HCT116 (cell line): ENCODE results near the gene NAA35. TPM values are rescaled to one million over a fixed set of nuclear protein-coding genes. Genes with fewer than 3 reads are reported as not detected.

ENCODE experiments used
- ATAC-seq: fragments of 200-7000 bp; cut with Tn5 transposase; 2 replicates; pipeline ENCODE4 v1.9.1; 2020; ENCODE audit warnings: mild to moderate bottlenecking, moderate library complexity
- BruUV-seq: library from RNA; stranded (reverse); fragments of 400-500 nt; replicated peaks from 2 replicates; lab custom pipeline; 2021; lab: Mats Ljungman, UMichigan
- CTCF ChIA-PET: fragments of 300-600 bp; sonication (Branson Sonifier 250); formaldehyde crosslinking; loops from one replicate; lab custom pipeline; 2021; ENCODE audit warnings: antibody characterized with exemption; lab: Charles Lee
- POLR2A ChIA-PET: fragments of 300-600, 350-600 bp; sonication (Branson Sonifier 250); formaldehyde crosslinking; loops from one replicate; lab custom pipeline; 2021; ENCODE audit warnings: antibody characterized with exemption; lab: Charles Lee
- RAD21 ChIA-PET, 2 experiments: fragments of 300-600 bp; sonication (Branson Sonifier 250); formaldehyde crosslinking; loops; one replicate each; lab custom pipeline; 2023; ENCODE audit warnings: low total read pairs in 2 of 2; ENCODE audit not compliant: uncharacterized antibody in 2 of 2, unreplicated experiment in 2 of 2, low non-redundant PET in 1 of 2; lab: Charles Lee
- DNase-seq: peaks from one replicate; pipeline ENCODE4 v3.0.0-alpha.2; 2010; ENCODE audit warnings: low read depth, low spot score
- H2AFZ ChIP-seq: fragments of 200-600 bp; shearing (Covaris generic), sonication (generic); 2 replicates; pipeline ENCODE4 v1.6.1; 2017; ENCODE audit warnings: low read depth, mixed run types, mixed read lengths, antibody characterized with exemption, low read length; ENCODE audit not compliant: poor library complexity, severe bottlenecking
- H3K27ac ChIP-seq: 2 replicates; pipeline ENCODE4 v1.5.1; 2012; ENCODE audit warnings: low read depth, low read length
- H3K27me3 ChIP-seq: fragments of 200-600 bp; sonication (generic); 2 replicates; pipeline ENCODE4 v1.6.1; 2016; ENCODE audit warnings: mixed run types, low read length, mixed read lengths; ENCODE audit not compliant: insufficient read depth
- H3K36me3 ChIP-seq, 2 experiments: fragments of 200-500 bp in 1 of 2; fragments of 200-600 bp in 1 of 2; sonication (Bioruptor generic) in 1 of 2; sonication (generic) in 1 of 2; 2 replicates each; pipeline versions ENCODE4 v1.5.1 to v1.6.1; 2014 to 2016; ENCODE audit warnings: low read length in 2 of 2, inconsistent platforms in 1 of 2, mixed read lengths in 1 of 2, mixed run types in 1 of 2; ENCODE audit not compliant: insufficient read depth in 2 of 2, control insufficient read depth in 1 of 2
- H3K4me1 ChIP-seq, 2 experiments: fragments of 200-600 bp in 1 of 2; sonication (generic) in 1 of 2; 2 replicates each; pipeline versions ENCODE4 v1.5.1 to v1.6.1; 2012 to 2017; ENCODE audit warnings: low read length in 2 of 2, inconsistent platforms in 1 of 2, mild to moderate bottlenecking in 1 of 2, mixed read lengths in 1 of 2, mixed run types in 1 of 2, moderate library complexity in 1 of 2; ENCODE audit not compliant: insufficient read depth in 2 of 2, control insufficient read depth in 1 of 2
- H3K4me2 ChIP-seq: fragments of 200-600 bp; sonication (generic); 2 replicates; pipeline ENCODE4 v1.6.1; 2017; ENCODE audit warnings: mixed run types, low read length, mixed read lengths
- H3K4me3 ChIP-seq, 2 experiments: fragments of 200-600 bp in 1 of 2; sonication (generic) in 1 of 2; replicated peaks in 1 of 2; 2 replicates each; pipeline ENCODE4 v1.5.1; 2011 to 2016; ENCODE audit warnings: low read length in 2 of 2, control low read depth in 1 of 2, low read depth in 1 of 2, mild to moderate bottlenecking in 1 of 2, mixed read lengths in 1 of 2, mixed run types in 1 of 2
- H3K79me2 ChIP-seq: fragments of 200-600 bp; sonication (generic); 2 replicates; pipeline ENCODE4 v1.6.1; 2017; ENCODE audit warnings: mild to moderate bottlenecking, mixed run types, low read length, moderate library complexity, mixed read lengths; ENCODE audit not compliant: insufficient read depth
- H3K9ac ChIP-seq: fragments of 200-600 bp; sonication (generic); 2 replicates; pipeline ENCODE4 v1.6.1; 2016; ENCODE audit warnings: low read length, mixed read lengths
- H3K9me2 ChIP-seq: fragments of 200-600 bp; sonication (generic), shearing (Covaris generic); 2 replicates; pipeline ENCODE4 v1.6.1; 2017; ENCODE audit warnings: mixed run types, mild to moderate bottlenecking, moderate library complexity; ENCODE audit not compliant: insufficient read depth
- H3K9me3 ChIP-seq, 2 experiments: fragments of 200-500 bp in 1 of 2; fragments of 200-600 bp in 1 of 2; sonication (Bioruptor generic) in 1 of 2; sonication (generic) in 1 of 2; 2 replicates each; pipeline ENCODE4 v1.6.1; 2014 to 2017; ENCODE audit warnings: low read length in 2 of 2, mixed read lengths in 2 of 2, inconsistent platforms in 1 of 2, low read depth in 1 of 2, mild to moderate bottlenecking in 1 of 2, mixed run types in 1 of 2, moderate library complexity in 1 of 2; ENCODE audit not compliant: control insufficient read depth in 1 of 2, insufficient read depth in 1 of 2
- H4K20me1 ChIP-seq: fragments of 200-600 bp; sonication (generic), shearing (Covaris generic); 2 replicates; pipeline ENCODE4 v1.6.1; 2017; ENCODE audit warnings: mixed run types, mild to moderate bottlenecking, moderate library complexity; ENCODE audit not compliant: insufficient read depth
- FOSL1 ChIP-seq: IDR thresholded peaks from 2 replicates; pipeline ENCODE4 v1.6.1; 2012; ENCODE audit warnings: low read depth
- TCF7L2 ChIP-seq: IDR thresholded peaks from 2 replicates; pipeline ENCODE4 v1.7.0; 2011; ENCODE audit warnings: borderline replicate concordance, inconsistent platforms; ENCODE audit not compliant: insufficient read depth, insufficient read length; ENCODE audit errors: extremely low read depth
- ZNF274 ChIP-seq: fragments of 200-500 bp; sonication (Bioruptor generic); IDR thresholded peaks from 2 replicates; pipeline ENCODE4 v1.6.1; 2014; ENCODE audit warnings: mild to moderate bottlenecking, low read depth, low read length, inconsistent platforms
- intact Hi-C: fragments of 100-400 bp; cut with micrococcal nuclease; formaldehyde crosslinking; loops from 2 replicates; pipeline ENCODE4 v1.10.0; 2022
- total RNA-seq: library from RNA; stranded (reverse); gene quantifications from one replicate; pipeline ENCODE4 v1.2.1, GENCODE V29; 2021; ENCODE audit not compliant: unreplicated experiment

NAA35 gene
- total RNA-seq, 1 experiment from 2014 or later, result 37.0 TPM

DNA sequence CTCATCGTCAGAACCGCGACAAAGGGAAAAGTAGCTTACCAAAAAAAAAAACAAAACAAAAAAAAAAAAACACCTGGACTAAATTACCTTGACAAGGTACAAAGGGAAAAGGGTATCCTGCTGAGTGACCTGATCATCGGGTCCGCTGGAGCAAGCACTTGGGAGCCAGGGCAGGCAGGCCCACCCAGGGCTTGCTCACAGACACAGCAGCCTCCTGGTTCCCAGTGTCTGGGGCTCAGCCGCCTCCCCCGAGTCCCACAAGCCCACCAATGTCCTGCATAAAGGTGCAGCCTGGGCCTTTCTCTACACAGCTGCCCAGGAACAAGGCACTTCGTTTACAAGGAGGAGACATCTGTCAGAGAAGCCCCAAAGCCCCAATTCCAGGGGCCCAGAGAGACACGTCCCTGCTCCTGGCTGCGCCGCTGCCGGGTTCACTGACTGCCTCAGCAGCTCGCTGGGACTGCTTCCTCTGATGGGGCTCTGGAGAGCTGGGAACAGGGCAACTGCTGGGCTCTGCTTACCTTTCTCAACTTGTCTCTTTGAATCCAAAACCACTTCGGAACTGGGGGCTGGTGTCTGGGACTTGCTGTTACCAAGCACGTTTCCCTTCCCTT lies 95.0 kb downstream of the NAA35 start:
- Histone ChIP-seq H3K4me2 (no peak overlapping the region), H3K36me3 (peaks cover 14 to 25% of the 10 kb centered on the region in 2 experiments; a peak in 3 of 4 replicates), H3K27me3 (no peaks in the 10 kb centered on the region), H3K4me1 (no peaks in the 10 kb centered on the region), H3K9me2 (no peaks in the 10 kb centered on the region), H3K9ac (no peak overlapping the region), H3K79me2 (no peaks in the 10 kb centered on the region; the same call in 1 of the 2 replicates), H2AFZ (no peak overlapping the region), H3K4me3 (no peak overlapping the region), H4K20me1 (no peaks in the 10 kb centered on the region), H3K9me3 (no peaks in the 10 kb centered on the region), H3K27ac (no peak overlapping the region)
- ChIA-PET CTCF (interaction anchor here (0.5 kb wide), 1 partner anchor 155 kb away, joined by 3 read pairs; no protein-coding TSS in a partner anchor), RAD21 (interaction anchor here in 1 of 2 experiments (0.6 kb wide), 1 partner anchor 92 kb away, joined by 4 read pairs; no protein-coding TSS in a partner anchor), POLR2A (no interaction called here)
- ATAC-seq (no peak), DNase-seq (no peak)
- BruUV-seq, result no TSS peak
- intact Hi-C loops, result loop anchor here (1.0 kb wide), 1 partner anchor 203 kb away; no protein-coding TSS in a partner anchor
- TF ChIP-seq FOSL1, result no peak

- intact Hi-C loops, result no loop called here
- DNase-seq, result no peak
- Histone ChIP-seq H3K36me3 (peaks cover 14 to 25% of the 10 kb centered on the region in 2 experiments; a peak in 3 of 4 replicates), H3K9me2 (no peaks in the 10 kb centered on the region), H3K4me3 (no peak overlapping the region), H3K9ac (no peak overlapping the region), H3K9me3 (no peaks in the 10 kb centered on the region), H3K4me1 (no peaks in the 10 kb centered on the region), H4K20me1 (no peaks in the 10 kb centered on the region), H3K79me2 (no peaks in the 10 kb centered on the region; the same call in 1 of the 2 replicates), H2AFZ (no peak overlapping the region)
- POLR2A ChIA-PET, result no interaction called here
- RAD21 ChIA-PET, result no interaction called here
- BruUV-seq, result no TSS peak
- TF ChIP-seq FOSL1, result no peak
- no peak for TF ChIP-seq TCF7L2
- no peak for TF ChIP-seq ZNF274
- TF ChIP-seq, all 23 proteins: peak for 0
- Histone ChIP-seq H3K27ac (no peak overlapping the region), H3K27me3 (no peaks in the 10 kb centered on the region), H3K4me2 (no peak overlapping the region)
- CTCF ChIA-PET, result no interaction called here
- no peak for ATAC-seq
Observed at GRCh38 chr9:86036555-86036954, 95.6 kb downstream of the NAA35 start.
